Endothelial cell of umbilical vein (primary cell): ENCODE data around the gene SH2D3C. TPM values are rescaled to one million over a fixed set of nuclear protein-coding genes. Genes with fewer than 3 reads are reported as not detected.
A peak's percentile ranks its signal among the peaks of the same experiment; 100 is the strongest.

ENCODE experiments used
- BruUV-seq: library from RNA; stranded (reverse); fragments of 400-500 nt; replicated peaks from 2 replicates; lab custom pipeline; 2021; lab: Mats Ljungman, UMichigan
- CTCF ChIA-PET: fragments of 300-600, 350-600 bp; sonication (Branson Sonifier 250); formaldehyde crosslinking; loops from one replicate; lab custom pipeline; 2021; ENCODE audit warnings: antibody characterized with exemption, inconsistent platforms; lab: Charles Lee
- POLR2A ChIA-PET: fragments of 300-600, 350-600 bp; sonication (Branson Sonifier 250); formaldehyde crosslinking; loops from one replicate; lab custom pipeline; 2021; ENCODE audit warnings: antibody characterized with exemption, inconsistent platforms; lab: Charles Lee
- DNase-seq: peaks from one replicate; pipeline ENCODE4 v3.0.0-alpha.2; 2011; ENCODE audit warnings: low read depth, low spot score
- FAIRE-seq: peaks from 2 replicates; lab custom pipeline; 2011; peaks lifted over from hg19 to GRCh38; lab: Jason Lieb, UNC
- H2AFZ ChIP-seq: 2 replicates; pipeline ENCODE4 v1.6.0; 2012; ENCODE audit warnings: low read depth, low read length, control low read depth, inconsistent platforms
- H3K27ac ChIP-seq: 2 replicates; pipeline ENCODE4 v1.5.1; 2011; ENCODE audit warnings: low read depth, mild to moderate bottlenecking, control low read depth, low read length, moderate library complexity; ENCODE audit not compliant: insufficient read depth
- H3K27me3 ChIP-seq, 2 experiments: 2 replicates each; pipeline versions ENCODE4 v1.6.0 to v1.6.1; 2011; ENCODE audit warnings: low read length in 2 of 2, mixed read lengths in 1 of 2; ENCODE audit not compliant: control insufficient read depth in 2 of 2, insufficient read depth in 2 of 2
- H3K36me3 ChIP-seq, 2 experiments: 2 replicates in 1 of 2; 3 replicates in 1 of 2; pipeline ENCODE4 v1.5.1; 2011; ENCODE audit warnings: low read length in 2 of 2, mild to moderate bottlenecking in 1 of 2, moderate library complexity in 1 of 2; ENCODE audit not compliant: control insufficient read depth in 2 of 2, insufficient read depth in 2 of 2; ENCODE audit errors: extremely low read depth in 1 of 2
- H3K4me1 ChIP-seq: 3 replicates; pipeline ENCODE4 v1.5.1; 2011; ENCODE audit warnings: mild to moderate bottlenecking, low read length; ENCODE audit not compliant: control insufficient read depth, insufficient read depth; ENCODE audit errors: extremely low read depth
- H3K4me2 ChIP-seq: 2 replicates; pipeline ENCODE4 v1.6.1; 2011; ENCODE audit warnings: low read length, control low read depth, mixed read lengths; ENCODE audit not compliant: insufficient read depth
- H3K4me3 ChIP-seq, 3 experiments: fragments of 200-600 bp in 1 of 3; sonication (generic), shearing (Covaris generic) in 1 of 3; replicated peaks in 1 of 3; 2 replicates each; pipeline ENCODE4 v1.5.1; 2011 to 2016; ENCODE audit warnings: control low read depth in 3 of 3, low read length in 3 of 3, mild to moderate bottlenecking in 2 of 3, inconsistent platforms in 1 of 3, low read depth in 1 of 3, moderate library complexity in 1 of 3; ENCODE audit not compliant: insufficient read depth in 1 of 3
- H3K79me2 ChIP-seq: 2 replicates; pipeline ENCODE4 v1.6.0; 2012; ENCODE audit warnings: low read length, inconsistent platforms; ENCODE audit not compliant: control insufficient read depth, insufficient read depth
- H3K9ac ChIP-seq: replicated peaks from 2 replicates; pipeline ENCODE3; 2011; ENCODE audit warnings: low read length, control low read depth; ENCODE audit not compliant: insufficient read depth; ENCODE audit errors: extremely low read depth
- H3K9me1 ChIP-seq: replicated peaks from 3 replicates; pipeline ENCODE4 v1.6.0; 2011; ENCODE audit warnings: mild to moderate bottlenecking, low read length; ENCODE audit not compliant: control insufficient read depth, insufficient read depth; ENCODE audit errors: extremely low read depth
- H3K9me3 ChIP-seq: replicated peaks from 2 replicates; pipeline ENCODE4 v1.5.1; 2012; ENCODE audit warnings: low read length, inconsistent platforms; ENCODE audit not compliant: control insufficient read depth, insufficient read depth
- H4K20me1 ChIP-seq: replicated peaks from 2 replicates; pipeline ENCODE3; 2011; ENCODE audit warnings: mild to moderate bottlenecking, low read length; ENCODE audit not compliant: control insufficient read depth, insufficient read depth; ENCODE audit errors: extremely low read depth
- CTCF ChIP-seq, 2 donors: IDR thresholded peaks; 1 replicate in 1 of 2; 2 replicates in 1 of 2; pipeline ENCODE4 v1.5.1; 2011; ENCODE audit warnings: low read length in 2 of 2, mild to moderate bottlenecking in 2 of 2, moderate library complexity in 2 of 2, control low read depth in 1 of 2, inconsistent platforms in 1 of 2, low read depth in 1 of 2; ENCODE audit not compliant: insufficient read depth in 1 of 2; ENCODE audit errors: extremely low read depth in 1 of 2
- EZH2 ChIP-seq: IDR thresholded peaks from 2 replicates; pipeline ENCODE4 v1.6.1; 2012; ENCODE audit warnings: borderline replicate concordance, low read depth, mild to moderate bottlenecking, moderate library complexity, low read length, inconsistent platforms; ENCODE audit not compliant: severe bottlenecking
- FOS ChIP-seq: IDR thresholded peaks from 2 replicates; pipeline ENCODE4 v1.6.1; 2011; ENCODE audit warnings: mild to moderate bottlenecking, low read length, moderate library complexity, borderline replicate concordance; ENCODE audit not compliant: insufficient read depth
- GATA2 ChIP-seq: IDR thresholded peaks from 2 replicates; pipeline ENCODE4 v1.7.0; 2011; ENCODE audit warnings: low read depth, mild to moderate bottlenecking, moderate library complexity, mixed read lengths, low read length; ENCODE audit not compliant: insufficient read length, insufficient read depth
- JUN ChIP-seq: IDR thresholded peaks from 2 replicates; pipeline ENCODE4 v1.6.1; 2011; ENCODE audit warnings: borderline replicate concordance, low read depth; ENCODE audit not compliant: insufficient read length, insufficient read depth
- MAX ChIP-seq: IDR thresholded peaks from 2 replicates; pipeline ENCODE4 v1.6.1; 2011; ENCODE audit not compliant: insufficient read depth, insufficient read length
- MYC ChIP-seq: IDR thresholded peaks from one replicate; pipeline ENCODE4 v1.6.1; 2011; ENCODE audit warnings: mild to moderate bottlenecking, low read depth, low read length
- POLR2A ChIP-seq: IDR thresholded peaks from 2 replicates; pipeline ENCODE4 v1.6.1; 2012; ENCODE audit warnings: low read depth, mild to moderate bottlenecking, control low read depth, low read length
- POLR2AphosphoS5 ChIP-seq: IDR thresholded peaks from 2 replicates; pipeline ENCODE4 v1.6.1; 2012; ENCODE audit warnings: low read depth, mild to moderate bottlenecking, control low read depth, low read length, moderate library complexity; ENCODE audit not compliant: insufficient read depth
- dilution Hi-C: fragments of 300-500 bp; cut with MboI; formaldehyde crosslinking; loops from one replicate; pipeline ENCODE4 v1.15.0; 2019; ENCODE audit warnings: low sequenced_read_pairs; ENCODE audit not compliant: extremely low pct_ligation_motif_present
- intact Hi-C: fragments of 100-400 bp; cut with micrococcal nuclease; formaldehyde crosslinking; loops from one replicate; pipeline ENCODE4 v1.10.0; 2022
- polyA plus RNA-seq, 4 experiments: library from polyadenylated mRNA; depleted of rRNA in 3 of 4; stranded (reverse) in 3 of 4; unstranded in 1 of 4; fragments of >200 nt; gene quantifications; 2 replicates each; pipeline versions ENCODE4 v1.2.1 to v1.2.3, GENCODE V29; 2011 to 2012; ENCODE audit warnings: missing spikeins in 1 of 4
- total RNA-seq: library from RNA; stranded (reverse); gene quantifications from 2 replicates; pipeline ENCODE4 v1.2.3, GENCODE V29; 2021

Gene SH2D3C
- total and polyA plus RNA-seq, 2 donors (not counting 3 experiments of a cell fraction or from before 2014, with no cell fraction given) = 95.0 to 173 TPM

DNA sequence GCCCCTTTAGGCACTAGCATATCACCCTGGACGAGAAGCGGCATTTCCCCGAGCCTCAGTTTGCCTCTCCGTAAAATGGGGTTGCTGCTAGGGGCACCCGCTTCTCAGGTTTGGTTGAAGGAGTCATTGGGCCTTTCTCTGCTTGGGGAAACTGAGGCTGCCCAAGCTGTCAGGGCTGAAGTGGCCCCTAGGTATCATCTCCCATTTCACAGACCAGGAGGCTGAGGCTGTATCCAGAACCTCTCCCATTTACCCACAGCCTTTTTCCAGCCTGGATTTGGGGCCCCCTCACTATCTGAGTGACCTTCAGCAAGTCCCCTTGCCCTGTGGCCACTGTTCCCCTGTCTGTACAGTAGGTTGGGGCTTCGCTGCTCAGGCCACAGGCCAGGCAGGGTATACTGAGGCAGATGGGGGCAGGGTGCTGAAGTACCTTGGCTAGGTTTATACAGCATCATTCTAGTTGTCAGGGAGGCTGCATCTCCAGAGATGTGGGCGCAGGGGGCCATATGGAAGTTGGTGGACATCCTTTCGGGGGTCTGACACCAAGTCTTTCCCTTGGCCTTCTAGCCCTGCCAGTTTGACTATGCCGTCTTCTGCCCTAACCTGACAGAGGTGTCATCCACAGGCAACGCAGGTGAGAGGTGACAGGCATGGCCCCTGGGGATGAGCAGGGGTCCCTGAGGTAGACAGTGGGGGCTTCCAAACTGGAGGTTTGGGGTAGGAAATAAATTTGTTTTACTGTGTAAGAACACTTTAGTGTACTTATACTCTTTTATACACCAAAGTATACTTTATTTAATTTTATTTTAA is 32.1 kb upstream of the SH2D3C start:
- Histone ChIP-seq H3K79me2 (peaks cover 5% of the 10 kb centered on the region), H3K4me1 (no peaks in the 10 kb centered on the region), H3K36me3 (peaks cover 9 to 43% of the 10 kb centered on the region in 2 experiments), H2AFZ (no peak overlapping the region), H3K4me2 (no peak overlapping the region), H3K4me3 (no peak overlapping the region), H3K27me3 (no peaks in the 10 kb centered on the region), H3K27ac (no peak overlapping the region), H3K9me1 (no peaks in the 10 kb centered on the region), H3K9me3 (no peaks in the 10 kb centered on the region), H4K20me1 (no peaks in the 10 kb centered on the region), H3K9ac (no peak overlapping the region)
- TF ChIP-seq POLR2A = peak; percentile 34
- no peak for TF ChIP-seq GATA2
- TF ChIP-seq MYC = no peak
- TF ChIP-seq FOS = no peak
- no peak for TF ChIP-seq MAX
- TF ChIP-seq CTCF (IDR thresholded peaks at IDR 0.05; ENCODE audit: extremely low read depth in 1 of 2, insufficient read depth in 1 of 2, low read depth in 1 of 2, low read length in 2 of 2) = no peak
- no peak for TF ChIP-seq EZH2
- no peak for TF ChIP-seq JUN
- TF ChIP-seq POLR2AphosphoS5 = peak; percentile 37
- FAIRE-seq (no peak), DNase-seq (no peak)
- BruUV-seq = no TSS peak
- intact Hi-C loops = no loop called here
- POLR2A ChIA-PET = no interaction called here
- dilution Hi-C loops = no loop called here
- CTCF ChIA-PET = interaction anchor here (0.8 kb wide), 1 partner anchor 59 kb away, joined by 3 read pairs; no protein-coding TSS in a partner anchor
